ENCODE measurements around the gene GPR17. TPM values are rescaled to one million over a fixed set of nuclear protein-coding genes. Genes with fewer than 3 reads are reported as not detected.

The GPR17 gene
- total RNA-seq, 1 donor from 2014 or later = not detected

- peaks cover 5% of the 10 kb centered on the region for H3K4me1 Mint-ChIP-seq (ENCODE audit: low read depth)
- TF ChIP-seq CTCF (IDR thresholded peaks at IDR 0.05; ENCODE audit: unreplicated experiment) = no peak
These were observed 7.4 kb upstream of the GPR17 start for GRCh38 chr2:127638361-127639110.

GRCh38 chr2:127639111-127639474 is 6.9 kb upstream of the GPR17 start:
- H3K9me3 Mint-ChIP-seq (ENCODE audit: low read depth) = no peaks in the 10 kb centered on the region
- no peak for TF ChIP-seq CTCF (IDR thresholded peaks at IDR 0.05; ENCODE audit: unreplicated experiment)
- no peaks in the 10 kb centered on the region for H3K36me3 Mint-ChIP-seq (ENCODE audit: insufficient read depth)
- peak overlapping the region; percentile 84 for H3K27ac Mint-ChIP-seq
- no peak overlapping the region for H3K4me3 Mint-ChIP-seq (ENCODE audit: low read depth)
- H3K4me1 Mint-ChIP-seq (ENCODE audit: low read depth) = peaks cover 5% of the 10 kb centered on the region
- no peak for DNase-seq (ENCODE audit: low spot score, unreplicated experiment)
- H3K27me3 Mint-ChIP-seq = no peaks in the 10 kb centered on the region

More at GRCh38 chr2:127638361-127639110, 7.4 kb upstream of the GPR17 start:
- DNase-seq (ENCODE audit: low spot score, unreplicated experiment) = peak; percentile 35
- H3K27me3 Mint-ChIP-seq = no peaks in the 10 kb centered on the region
- H3K36me3 Mint-ChIP-seq (ENCODE audit: insufficient read depth) = no peaks in the 10 kb centered on the region
- H3K27ac Mint-ChIP-seq = peak overlapping the region; percentile 88
- no peak overlapping the region for H3K4me3 Mint-ChIP-seq (ENCODE audit: low read depth)
- H3K9me3 Mint-ChIP-seq (ENCODE audit: low read depth) = no peaks in the 10 kb centered on the region

DNA sequence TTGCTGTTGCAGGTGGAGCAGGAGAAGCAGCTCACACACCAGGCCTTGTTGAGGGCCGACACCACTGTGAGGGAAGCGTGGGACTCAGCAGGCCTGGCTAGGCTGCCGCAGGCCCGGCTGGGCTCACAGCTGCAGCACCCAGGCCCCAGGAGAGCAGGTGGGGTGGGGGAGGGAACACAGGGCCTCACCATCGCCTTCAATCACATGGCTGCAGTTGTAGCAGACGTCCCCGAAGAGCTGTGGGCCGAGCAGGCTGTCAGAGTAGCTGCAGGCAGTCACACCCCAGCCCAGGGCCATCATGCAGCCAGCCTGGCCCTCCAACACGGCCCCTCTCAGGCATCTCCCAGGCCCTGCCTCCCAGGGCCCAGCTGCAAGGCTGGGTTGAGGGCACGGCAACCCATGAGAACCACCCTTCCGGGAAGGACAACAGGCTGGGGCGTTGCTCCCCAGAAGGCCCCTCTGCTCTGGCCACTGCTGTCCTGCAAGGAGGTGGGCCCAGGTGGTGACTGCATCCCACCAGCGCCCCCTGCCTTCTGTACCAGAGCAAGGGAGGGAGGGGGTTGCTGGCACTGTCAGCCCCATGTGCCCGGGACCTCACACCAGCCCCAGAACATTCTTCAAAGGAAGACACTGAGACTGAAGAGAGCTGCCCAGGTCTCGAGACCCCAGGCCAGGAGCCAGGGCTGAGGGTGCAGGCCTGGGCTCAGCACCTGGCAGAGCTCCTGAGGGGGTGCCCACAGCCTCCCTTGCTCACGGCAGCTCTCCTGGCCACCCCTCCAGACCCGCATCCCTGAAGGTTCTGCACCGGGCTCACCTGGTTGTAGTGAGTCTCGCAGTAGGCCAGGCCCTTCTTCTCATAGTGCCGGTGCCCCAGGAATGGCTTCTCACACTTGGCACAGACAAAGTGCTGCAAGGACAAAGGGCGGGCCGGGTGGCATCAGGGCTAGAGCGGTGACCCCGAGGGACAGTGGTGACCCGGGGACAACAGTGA is 5.6 kb upstream of the GPR17 start:
- peak; percentile 31 for TF ChIP-seq CTCF (IDR thresholded peaks at IDR 0.05; ENCODE audit: unreplicated experiment)
- Mint-ChIP-seq H3K36me3 (ENCODE audit: insufficient read depth) (no peaks in the 10 kb centered on the region), H3K27me3 (peaks cover 3% of the 10 kb centered on the region), H3K27ac (no peak overlapping the region), H3K4me3 (ENCODE audit: low read depth) (no peak overlapping the region), H3K4me1 (ENCODE audit: low read depth) (peaks cover 5% of the 10 kb centered on the region), H3K9me3 (ENCODE audit: low read depth) (no peaks in the 10 kb centered on the region)
- no peak for DNase-seq (ENCODE audit: low spot score, unreplicated experiment)

DNA sequence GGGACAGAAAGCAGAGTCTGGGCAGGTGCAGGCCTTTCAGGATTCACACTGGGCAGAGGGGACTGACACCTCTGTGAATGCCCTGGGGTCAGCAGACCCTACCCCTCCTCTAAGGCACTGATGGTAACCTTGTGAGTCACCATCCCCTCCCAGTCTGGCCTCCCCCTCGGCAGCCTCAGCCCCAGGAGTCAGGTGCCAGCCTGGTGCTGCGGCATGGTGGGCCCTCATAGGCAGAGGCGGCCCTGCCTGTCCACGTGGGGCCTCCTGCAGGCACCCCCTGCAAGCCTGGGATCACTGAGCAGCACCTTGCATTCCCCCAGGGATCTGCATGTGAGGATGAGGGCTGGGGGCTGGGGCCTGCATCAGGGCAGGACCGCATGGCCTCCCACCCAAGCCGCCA is 4.8 kb upstream of the GPR17 start:
- no peaks in the 10 kb centered on the region for H3K9me3 Mint-ChIP-seq (ENCODE audit: low read depth)
- H3K36me3 Mint-ChIP-seq (ENCODE audit: insufficient read depth) = no peaks in the 10 kb centered on the region
- no peak for DNase-seq (ENCODE audit: low spot score, unreplicated experiment)
- no peak overlapping the region for H3K4me3 Mint-ChIP-seq (ENCODE audit: low read depth)
- peaks cover 5% of the 10 kb centered on the region for H3K4me1 Mint-ChIP-seq (ENCODE audit: low read depth)
- TF ChIP-seq CTCF (IDR thresholded peaks at IDR 0.05; ENCODE audit: unreplicated experiment) = no peak
- H3K27me3 Mint-ChIP-seq = peaks cover 3% of the 10 kb centered on the region
- H3K27ac Mint-ChIP-seq = no peak overlapping the region

GRCh38 chr2:127641846-127642507 is 4.0 kb upstream of the GPR17 start:
- no peak for DNase-seq (ENCODE audit: low spot score, unreplicated experiment)
- Mint-ChIP-seq H3K27ac (no peak overlapping the region), H3K36me3 (ENCODE audit: insufficient read depth) (no peaks in the 10 kb centered on the region), H3K27me3 (peaks cover 3% of the 10 kb centered on the region), H3K9me3 (ENCODE audit: low read depth) (no peaks in the 10 kb centered on the region), H3K4me3 (ENCODE audit: low read depth) (no peak overlapping the region), H3K4me1 (ENCODE audit: low read depth) (peaks cover 5% of the 10 kb centered on the region)
- no peak for TF ChIP-seq CTCF (IDR thresholded peaks at IDR 0.05; ENCODE audit: unreplicated experiment)

Measured in progenitor cell of endocrine pancreas (in vitro differentiated cells).